K562 (cell line): ENCODE results near the gene CACNA1S. TPM values are rescaled to one million over a fixed set of nuclear protein-coding genes. Genes with fewer than 3 reads are reported as not detected.

Experiments
- ATAC-seq: fragments of 200-7000 bp; cut with Tn5 transposase; 3 replicates; pipeline ENCODE4 v1.9.1; 2020; ENCODE audit warnings: moderate library complexity
- BruUV-seq: library from RNA; stranded (reverse); fragments of 400-500 nt; replicated peaks from 2 replicates; lab custom pipeline; 2021; lab: Mats Ljungman, UMichigan
- CTCF ChIA-PET: fragments of 300-600 bp; formaldehyde crosslinking; extraction: SDS; loops from one replicate; lab custom pipeline; 2021; ENCODE audit warnings: low intra/inter-chr PET ratio; lab: Yijun Ruan, JAX
- POLR2A ChIA-PET: fragments of 300-600, 350-650 bp; sonication (Branson Sonifier 250); formaldehyde crosslinking; extraction: SDS; loops from one replicate; lab custom pipeline; 2021; ENCODE audit warnings: antibody characterized with exemption, inconsistent platforms; lab: Yijun Ruan, JAX
- DNase-seq, 4 experiments: peaks; one replicate each; pipeline versions ENCODE4 v3.0.0 to v3.0.0-alpha.2; 2011 to 2018; ENCODE audit warnings: low spot score in 3 of 4, mixed read lengths in 3 of 4; ENCODE audit errors: extremely low read depth in 1 of 4
- FAIRE-seq: peaks from 2 replicates; lab custom pipeline; 2011; peaks lifted over from hg19 to GRCh38; lab: Jason Lieb, UNC
- H2AFZ ChIP-seq: 2 replicates; pipeline ENCODE4 v1.6.0; 2011; ENCODE audit warnings: low read depth, low read length, control low read depth, inconsistent platforms
- H3K27ac ChIP-seq: fragments of 200-600 bp; 3 replicates; pipeline ENCODE4 v1.8.0; 2011; ENCODE audit warnings: low read depth, mild to moderate bottlenecking, control low read depth, inconsistent platforms, low read length, moderate library complexity, mixed read lengths; ENCODE audit errors: extremely low read depth
- H3K27me3 ChIP-seq, 2 experiments: fragments of 300-600 bp in 1 of 2; 2 replicates in 1 of 2; 3 replicates in 1 of 2; pipeline versions ENCODE4 v1.6.0 to v1.8.0; 2011; ENCODE audit warnings: inconsistent platforms in 2 of 2, low read length in 2 of 2, mild to moderate bottlenecking in 1 of 2, mixed read lengths in 1 of 2, moderate library complexity in 1 of 2; ENCODE audit not compliant: control insufficient read depth in 2 of 2, insufficient read depth in 2 of 2
- H3K36me3 ChIP-seq: fragments of 300-600 bp; 3 replicates; pipeline ENCODE4 v1.8.0; 2011; ENCODE audit warnings: mild to moderate bottlenecking, low read length, inconsistent platforms; ENCODE audit not compliant: control insufficient read depth, insufficient read depth
- H3K4me1 ChIP-seq, 2 experiments: fragments of 200-600 bp in 1 of 2; replicated peaks in 1 of 2; 2 replicates in 1 of 2; 3 replicates in 1 of 2; pipeline versions ENCODE4 v1.5.1 to v1.8.0; 2011; ENCODE audit warnings: inconsistent platforms in 2 of 2, low read length in 2 of 2, mild to moderate bottlenecking in 1 of 2, mixed read lengths in 1 of 2, moderate library complexity in 1 of 2; ENCODE audit not compliant: control insufficient read depth in 2 of 2, insufficient read depth in 2 of 2
- H3K4me2 ChIP-seq: 2 replicates; pipeline ENCODE4 v1.6.1; 2011; ENCODE audit warnings: low read length, control low read depth, inconsistent platforms, mixed read lengths; ENCODE audit not compliant: insufficient read depth
- H3K4me3 ChIP-seq: fragments of 200-600 bp; sonication (generic), shearing (Covaris generic); 2 replicates; pipeline ENCODE4 v1.5.1; 2016; ENCODE audit warnings: control low read depth, inconsistent platforms
- H3K79me2 ChIP-seq: fragments of 200-600 bp; 3 replicates; pipeline ENCODE4 v1.8.0; 2011; ENCODE audit warnings: low read length, inconsistent platforms; ENCODE audit not compliant: control insufficient read depth, insufficient read depth
- H3K9ac ChIP-seq, 2 experiments: 2 replicates each; pipeline versions ENCODE4 v1.6.0 to v1.6.1; 2011; ENCODE audit warnings: low read depth in 2 of 2, low read length in 2 of 2, control low read depth in 1 of 2, inconsistent platforms in 1 of 2, mild to moderate bottlenecking in 1 of 2, mixed read lengths in 1 of 2; ENCODE audit not compliant: insufficient read depth in 1 of 2
- H3K9me1 ChIP-seq: one replicate; pipeline ENCODE4 v1.6.0; 2011; ENCODE audit warnings: inconsistent platforms, mild to moderate bottlenecking, low read length, moderate library complexity; ENCODE audit not compliant: control insufficient read depth, insufficient read depth
- H3K9me3 ChIP-seq: replicated peaks from 2 replicates; pipeline ENCODE4 v1.5.1; 2011; ENCODE audit warnings: low read depth, low read length, inconsistent platforms; ENCODE audit not compliant: control insufficient read depth, insufficient read depth
- H4K20me1 ChIP-seq: replicated peaks from 2 replicates; pipeline ENCODE4 v1.6.1; 2011; ENCODE audit warnings: low read length, inconsistent platforms, mixed read lengths; ENCODE audit not compliant: control insufficient read depth, insufficient read depth
- CREB1 ChIP-seq, 2 experiments: sonication (generic) in 1 of 2; formaldehyde crosslinking in 1 of 2; IDR thresholded peaks; 2 replicates each; pipeline versions ENCODE4 v1.6.1 to v1.8.0; 2012 to 2022; ENCODE audit warnings: inconsistent platforms in 1 of 2, mild to moderate bottlenecking in 1 of 2, missing genetic modification reagents in 1 of 2, moderate library complexity in 1 of 2
- ETS1 ChIP-seq: conservative IDR thresholded peaks from 2 replicates; pipeline ENCODE4 v1.6.1; 2011; ENCODE audit warnings: low read depth, mild to moderate bottlenecking, low read length; ENCODE audit not compliant: control insufficient read depth
- NR4A1 ChIP-seq, 2 experiments: fragments of 250-450 bp in 1 of 2; fragments of 450-650 bp in 1 of 2; sonication (Bioruptor Pico) in 1 of 2; IDR thresholded peaks; 2 replicates each; pipeline versions ENCODE4 v1.4.0 to v1.6.1; 2016 to 2020; ENCODE audit warnings: mild to moderate bottlenecking in 2 of 2, missing compliant biosample characterization in 1 of 2, missing genetic modification characterization in 1 of 2, moderate library complexity in 1 of 2
- POLR2AphosphoS5 ChIP-seq: IDR thresholded peaks from 2 replicates; pipeline ENCODE4 v1.6.1; 2011; ENCODE audit warnings: mild to moderate bottlenecking, low read depth, low read length, moderate library complexity; ENCODE audit not compliant: control insufficient read depth, insufficient read depth
- TCF7L2 ChIP-seq: fragments of 150-350 bp; IDR thresholded peaks from 2 replicates; pipeline ENCODE4 v1.6.1; 2016; ENCODE audit warnings: low read depth, mild to moderate bottlenecking, low read length, moderate library complexity
- WGBS: fragments of 100-300 bp; shearing (Covaris generic); methylation state at CpG from one replicate; pipeline ENCODE4 v1.1.6; 2016; ENCODE audit warnings: low coverage, mixed read lengths; ENCODE audit not compliant: insufficient coverage; ENCODE audit errors: missing lambda C conversion rate; 5-methylcytosine and 5-hydroxymethylcytosine counted together
- in situ Hi-C: fragments of 300-500 bp; cut with MboI; formaldehyde crosslinking; loops from 4 replicates; pipeline ENCODE4 v1.15.0; 2018; ENCODE audit warnings: inconsistent platforms, mixed read lengths
- intact Hi-C: fragments of 100-400 bp; cut with micrococcal nuclease; formaldehyde crosslinking; loops from 2 replicates; pipeline ENCODE4 v1.14.2; 2022
- polyA plus RNA-seq, 8 experiments: library from polyadenylated mRNA; depleted of rRNA in 4 of 8; stranded (reverse) in 5 of 8; unstranded in 3 of 8; fragments of >200 nt; fragmentation: Nextera tagmentation in 2 of 8; fragmentation: Illumina TruSeq in 1 of 8; extraction: Ambion mirVana in 2 of 8; extraction: Trizol in 1 of 8; gene quantifications; 2 replicates each; pipeline versions ENCODE4 v1.2.1 to v1.2.3, GENCODE V29; 2011 to 2014; ENCODE audit warnings: inconsistent platforms in 1 of 8, missing spikeins in 1 of 8
- total RNA-seq, 7 experiments: library from RNA; depleted of rRNA in 6 of 7; stranded (reverse); fragments of >200 nt in 6 of 7; fragmentation: Illumina TruSeq in 2 of 7; extraction: Trizol in 2 of 7; gene quantifications; 2 replicates each; pipeline versions ENCODE4 v1.2.1 to v1.2.3, GENCODE V29; 2011 to 2021; ENCODE audit warnings: low replicate concordance in 1 of 7
- TF ChIP-seq, protein P1 (sequence below), 2 experiments: fragments of 450-650 bp in 1 of 2; sonication (generic) in 1 of 2; formaldehyde crosslinking; conservative IDR thresholded peaks; 2 replicates each; pipeline versions ENCODE4 v1.4.0 to v1.8.1; 2020 to 2022; ENCODE audit warnings: mild to moderate bottlenecking in 1 of 2, missing genetic modification reagents in 1 of 2

Gene CACNA1S
- total and polyA plus RNA-seq, 9 of the 15 experiments (the other 6 are each of a cell fraction or from before 2014, with no cell fraction given) = not detected

GRCh38 chr1:201127755-201128455 lies 15.7 kb upstream of the CACNA1S start:
- peaks cover 57 to 68% of the 10 kb centered on the region in 2 experiments for H3K27me3 ChIP-seq
- ChIA-PET POLR2A (interaction anchor here (1.3 kb wide), 1 partner anchor 10 kb away, joined by 5 read pairs; no protein-coding TSS in a partner anchor), CTCF (no interaction called here)
- H3K27ac ChIP-seq = no peak overlapping the region
- ATAC-seq = no peak; the same call in 2 of the 3 replicates
- DNase-seq = no peak
- 0 out of 4 replicates have a peak overlapping the region, but pooled peaks of 1 of the 2 experiments have one; percentile 8 for H3K9ac ChIP-seq
- 38% methylated on average over 17 of the region's 17 CpGs for WGBS
- H4K20me1 ChIP-seq = peaks cover 9% of the 10 kb centered on the region
- in situ Hi-C loops = no loop called here
- intact Hi-C loops = no loop called here
- H3K79me2 ChIP-seq = no peaks in the 10 kb centered on the region
- H3K4me3 ChIP-seq = no peak overlapping the region
- no peak overlapping the region for H3K4me2 ChIP-seq
- no peaks in the 10 kb centered on the region for H3K9me1 ChIP-seq
- FAIRE-seq = no peak
- TF ChIP-seq, protein P1, sequence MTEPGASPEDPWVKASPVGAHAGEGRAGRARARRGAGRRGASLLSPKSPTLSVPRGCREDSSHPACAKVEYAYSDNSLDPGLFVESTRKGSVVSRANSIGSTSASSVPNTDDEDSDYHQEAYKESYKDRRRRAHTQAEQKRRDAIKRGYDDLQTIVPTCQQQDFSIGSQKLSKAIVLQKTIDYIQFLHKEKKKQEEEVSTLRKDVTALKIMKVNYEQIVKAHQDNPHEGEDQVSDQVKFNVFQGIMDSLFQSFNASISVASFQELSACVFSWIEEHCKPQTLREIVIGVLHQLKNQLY (CRISPR knock-in tag; conservative IDR thresholded peaks at IDR 0.05) = no peak
- TF ChIP-seq ETS1 = no peak
- no peak for TF ChIP-seq CREB1 (IDR thresholded peaks at IDR 0.05)
- no peak for TF ChIP-seq CREB1 (CRISPR knock-in tag; IDR thresholded peaks at IDR 0.05)
- no peak for TF ChIP-seq TCF7L2
- TF ChIP-seq POLR2AphosphoS5 = no peak
- no peak for TF ChIP-seq NR4A1 (CRISPR knock-in tag; IDR thresholded peaks at IDR 0.05)
- no peak for TF ChIP-seq NR4A1 (tag; IDR thresholded peaks at IDR 0.05)
- no TSS peak for BruUV-seq
- H2AFZ ChIP-seq = no peak overlapping the region
- H3K4me1 ChIP-seq = peaks cover 0 to 3% of the 10 kb centered on the region in 2 experiments; a peak in 2 of 5 replicates
- H3K36me3 ChIP-seq = no peaks in the 10 kb centered on the region
- H3K9me3 ChIP-seq = no peaks in the 10 kb centered on the region
